SK-N-SH (cell line): ENCODE measurements around the gene ABLIM2.

ENCODE experiments used
- POLR2AphosphoS5 ChIP-seq: IDR thresholded peaks from 2 replicates; pipeline ENCODE4 v1.6.1; 2012; ENCODE audit warnings: low read depth, low read length
- RFX5 ChIP-seq: IDR thresholded peaks from 2 replicates; pipeline ENCODE4 v1.6.1; 2012; ENCODE audit warnings: mild to moderate bottlenecking, improper control_type of control experiment, low read length
- SIN3A ChIP-seq: IDR thresholded peaks from 2 replicates; pipeline ENCODE4 v1.6.1; 2012; ENCODE audit warnings: low read depth, mild to moderate bottlenecking, low read length, moderate library complexity, borderline replicate concordance
- SMC3 ChIP-seq: IDR thresholded peaks from 2 replicates; pipeline ENCODE4 v1.6.1; 2012; ENCODE audit warnings: low read depth, low read length, improper control_type of control experiment
- YY1 ChIP-seq: IDR thresholded peaks from 2 replicates; pipeline ENCODE4 v1.4.0; 2012; ENCODE audit warnings: low read depth, mild to moderate bottlenecking
- TF ChIP-seq, protein P1 (sequence below): fragments of 200-600 bp; sonication (generic); IDR thresholded peaks from 2 replicates; pipeline ENCODE4 v1.6.1; 2017; ENCODE audit warnings: antibody characterized with exemption, mild to moderate bottlenecking, moderate library complexity
- TF ChIP-seq, protein P2 (sequence below): fragments of 150-350 bp; IDR thresholded peaks from 2 replicates; pipeline ENCODE4 v1.6.1; 2017; ENCODE audit warnings: antibody characterized with exemption, low read length, low read depth, borderline replicate concordance
- TF ChIP-seq, protein P3 (sequence below): IDR thresholded peaks from 2 replicates; pipeline ENCODE4; 2012
- TF ChIP-seq, protein P4 (sequence below): IDR thresholded peaks from 2 replicates; pipeline ENCODE4 v1.4.0; 2012; ENCODE audit warnings: low read depth, borderline replicate concordance

DNA sequence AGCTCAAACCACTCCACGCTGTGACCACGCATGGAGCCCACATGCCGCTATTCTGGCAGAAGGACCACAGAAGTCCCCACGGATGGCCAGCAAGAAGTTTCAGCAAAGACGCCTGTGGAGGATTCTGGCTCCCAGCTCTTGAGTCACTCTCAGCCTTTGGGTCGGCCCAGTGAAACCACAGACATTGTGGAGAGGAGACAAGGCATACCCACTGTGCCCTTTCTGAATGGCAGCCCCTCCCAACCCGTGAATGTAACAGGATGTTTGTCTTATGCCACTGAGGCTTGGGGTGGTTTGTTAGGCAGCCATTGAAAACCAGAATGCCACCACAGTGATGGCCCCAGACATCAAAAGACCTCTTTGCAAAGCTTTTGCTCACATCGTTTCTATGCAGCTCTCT lies 42.7 kb downstream of the ABLIM2 start:
- TF ChIP-seq, protein P1, sequence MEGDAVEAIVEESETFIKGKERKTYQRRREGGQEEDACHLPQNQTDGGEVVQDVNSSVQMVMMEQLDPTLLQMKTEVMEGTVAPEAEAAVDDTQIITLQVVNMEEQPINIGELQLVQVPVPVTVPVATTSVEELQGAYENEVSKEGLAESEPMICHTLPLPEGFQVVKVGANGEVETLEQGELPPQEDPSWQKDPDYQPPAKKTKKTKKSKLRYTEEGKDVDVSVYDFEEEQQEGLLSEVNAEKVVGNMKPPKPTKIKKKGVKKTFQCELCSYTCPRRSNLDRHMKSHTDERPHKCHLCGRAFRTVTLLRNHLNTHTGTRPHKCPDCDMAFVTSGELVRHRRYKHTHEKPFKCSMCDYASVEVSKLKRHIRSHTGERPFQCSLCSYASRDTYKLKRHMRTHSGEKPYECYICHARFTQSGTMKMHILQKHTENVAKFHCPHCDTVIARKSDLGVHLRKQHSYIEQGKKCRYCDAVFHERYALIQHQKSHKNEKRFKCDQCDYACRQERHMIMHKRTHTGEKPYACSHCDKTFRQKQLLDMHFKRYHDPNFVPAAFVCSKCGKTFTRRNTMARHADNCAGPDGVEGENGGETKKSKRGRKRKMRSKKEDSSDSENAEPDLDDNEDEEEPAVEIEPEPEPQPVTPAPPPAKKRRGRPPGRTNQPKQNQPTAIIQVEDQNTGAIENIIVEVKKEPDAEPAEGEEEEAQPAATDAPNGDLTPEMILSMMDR: no peak
- no peak for TF ChIP-seq SMC3
- no peak for TF ChIP-seq SIN3A
- TF ChIP-seq, protein P2, sequence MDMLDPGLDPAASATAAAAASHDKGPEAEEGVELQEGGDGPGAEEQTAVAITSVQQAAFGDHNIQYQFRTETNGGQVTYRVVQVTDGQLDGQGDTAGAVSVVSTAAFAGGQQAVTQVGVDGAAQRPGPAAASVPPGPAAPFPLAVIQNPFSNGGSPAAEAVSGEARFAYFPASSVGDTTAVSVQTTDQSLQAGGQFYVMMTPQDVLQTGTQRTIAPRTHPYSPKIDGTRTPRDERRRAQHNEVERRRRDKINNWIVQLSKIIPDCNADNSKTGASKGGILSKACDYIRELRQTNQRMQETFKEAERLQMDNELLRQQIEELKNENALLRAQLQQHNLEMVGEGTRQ: no peak
- TF ChIP-seq, protein P3, sequence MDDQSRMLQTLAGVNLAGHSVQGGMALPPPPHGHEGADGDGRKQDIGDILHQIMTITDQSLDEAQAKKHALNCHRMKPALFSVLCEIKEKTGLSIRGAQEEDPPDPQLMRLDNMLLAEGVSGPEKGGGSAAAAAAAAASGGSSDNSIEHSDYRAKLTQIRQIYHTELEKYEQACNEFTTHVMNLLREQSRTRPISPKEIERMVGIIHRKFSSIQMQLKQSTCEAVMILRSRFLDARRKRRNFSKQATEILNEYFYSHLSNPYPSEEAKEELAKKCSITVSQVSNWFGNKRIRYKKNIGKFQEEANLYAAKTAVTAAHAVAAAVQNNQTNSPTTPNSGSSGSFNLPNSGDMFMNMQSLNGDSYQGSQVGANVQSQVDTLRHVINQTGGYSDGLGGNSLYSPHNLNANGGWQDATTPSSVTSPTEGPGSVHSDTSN: no peak
- no peak for TF ChIP-seq RFX5
- no peak for TF ChIP-seq YY1
- TF ChIP-seq, protein P4, sequence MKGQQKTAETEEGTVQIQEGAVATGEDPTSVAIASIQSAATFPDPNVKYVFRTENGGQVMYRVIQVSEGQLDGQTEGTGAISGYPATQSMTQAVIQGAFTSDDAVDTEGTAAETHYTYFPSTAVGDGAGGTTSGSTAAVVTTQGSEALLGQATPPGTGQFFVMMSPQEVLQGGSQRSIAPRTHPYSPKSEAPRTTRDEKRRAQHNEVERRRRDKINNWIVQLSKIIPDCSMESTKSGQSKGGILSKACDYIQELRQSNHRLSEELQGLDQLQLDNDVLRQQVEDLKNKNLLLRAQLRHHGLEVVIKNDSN: no peak
- no peak for TF ChIP-seq POLR2AphosphoS5
